GM21717 (cell line): Measurements from ENCODE around the gene TP73.
"Not testable (repeated sequence)": the region's sequence is repeated elsewhere in the genome, so short reads cannot be mapped to it uniquely, and the experiment has no call there.

ENCODE experiments used
- ATAC-seq: cut with Tn5 transposase; IDR thresholded peaks from one replicate; pipeline ENCODE4 v1.9.1; 2021; ENCODE audit warnings: mild to moderate bottlenecking, moderate library complexity; ENCODE audit not compliant: unreplicated experiment

The TP73 gene

GRCh38 chr1:3740752-3741151, 88.4 kb downstream of the TP73 start:
- ATAC-seq: no peak

GRCh38 chr1:3741566-3742438, 89.5 kb downstream of the TP73 start:
- ATAC-seq: no peak

GRCh38 chr1:3742439-3743298, 90.4 kb downstream of the TP73 start:
- ATAC-seq: no peak

GRCh38 chr1:3743421-3743820, 91.1 kb downstream of the TP73 start:
- no peak for ATAC-seq

- no peak for ATAC-seq
Measured at GRCh38 chr1:3743826-3744225, 91.5 kb downstream of the TP73 start.

- no peak for ATAC-seq
Measured at GRCh38 chr1:3744646-3745045, 92.3 kb downstream of the TP73 start.

GRCh38 chr1:3745071-3745470, 92.8 kb downstream of the TP73 start:
- ATAC-seq: no peak

GRCh38 chr1:3745590-3746381, 93.5 kb downstream of the TP73 start:
- ATAC-seq: no peak

- ATAC-seq: no peak
Measured at GRCh38 chr1:3746389-3746829, 94.1 kb downstream of the TP73 start.

GRCh38 chr1:3746830-3747521, 94.7 kb downstream of the TP73 start:
- peak; percentile 86 for ATAC-seq

- no peak for ATAC-seq
Measured at GRCh38 chr1:3747522-3747848, 95.2 kb downstream of the TP73 start.

- ATAC-seq: no peak
Measured at GRCh38 chr1:3747903-3748302, 95.6 kb downstream of the TP73 start.

- not testable (repeated sequence) for ATAC-seq
Measured at GRCh38 chr1:3748316-3748900, 96.1 kb downstream of the TP73 start.

GRCh38 chr1:3749512-3749911, 97.2 kb downstream of the TP73 start:
- ATAC-seq: no peak

GRCh38 chr1:3750741-3751140, 98.4 kb downstream of the TP73 start:
- no peak for ATAC-seq

GRCh38 chr1:3752400-3752945, 100.2 kb downstream of the TP73 start, which contains the start of gene CCDC27:
TSS of gene CCDC27 (plus strand) at chr1:3752450. CDS start at chr1:3752482, 32 bp downstream.
- ATAC-seq: no peak

- ATAC-seq: no peak
Measured at GRCh38 chr1:3753656-3754454, 101.5 kb downstream of the TP73 start.

GRCh38 chr1:3756394-3756793, 104.1 kb downstream of the TP73 start:
- no peak for ATAC-seq

- no peak for ATAC-seq
Measured at GRCh38 chr1:3759164-3759563, 106.8 kb downstream of the TP73 start.
